NCI-H524 (cell line): ENCODE data around the gene KLK13.

ENCODE experiments used
- DNase-seq, 2 experiments: peaks; one replicate each; lab custom pipeline; 2025; lab: John Stamatoyannopoulos, UW

KLK13 gene, protein sequence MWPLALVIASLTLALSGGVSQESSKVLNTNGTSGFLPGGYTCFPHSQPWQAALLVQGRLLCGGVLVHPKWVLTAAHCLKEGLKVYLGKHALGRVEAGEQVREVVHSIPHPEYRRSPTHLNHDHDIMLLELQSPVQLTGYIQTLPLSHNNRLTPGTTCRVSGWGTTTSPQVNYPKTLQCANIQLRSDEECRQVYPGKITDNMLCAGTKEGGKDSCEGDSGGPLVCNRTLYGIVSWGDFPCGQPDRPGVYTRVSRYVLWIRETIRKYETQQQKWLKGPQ

DNA sequence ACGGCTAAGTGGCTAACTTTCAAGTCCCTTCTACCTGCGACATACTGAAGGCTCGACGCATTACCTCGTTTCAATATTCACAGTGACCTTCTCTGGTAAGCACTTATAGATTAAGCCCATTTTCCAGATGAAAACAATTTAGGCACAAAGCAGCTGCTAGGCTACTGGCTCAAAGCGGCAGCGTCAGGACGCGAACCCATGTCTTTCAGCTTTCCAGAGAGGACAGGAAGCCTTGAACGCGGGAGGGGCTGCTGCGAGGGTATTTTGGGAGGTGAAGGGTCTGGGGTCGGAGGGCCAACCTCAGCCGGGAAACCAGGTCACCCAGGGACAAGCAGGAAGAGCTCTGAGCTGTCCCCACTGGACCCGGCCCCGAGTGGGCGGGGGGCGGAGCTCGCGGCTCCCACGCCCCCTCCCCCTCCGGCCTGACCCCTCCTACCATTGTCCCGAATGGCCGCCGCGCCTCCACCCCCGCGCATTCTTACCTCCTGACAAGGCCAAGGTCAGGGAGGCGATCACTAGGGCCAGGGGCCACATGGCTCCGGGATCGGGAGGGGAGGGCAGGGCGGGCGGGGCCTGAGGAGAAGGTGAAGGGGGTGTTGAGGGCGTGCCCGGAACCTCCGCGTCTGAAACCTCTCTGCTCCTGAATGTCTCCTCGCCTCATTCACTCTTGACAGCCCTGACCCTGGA is at the start of gene KLK13:
TSS of gene KLK13 (minus strand) at position 559 of the 687 bp plus-strand sequence. CDS start at position 534, 25 bp downstream.
- DNase-seq = no peak

DNA sequence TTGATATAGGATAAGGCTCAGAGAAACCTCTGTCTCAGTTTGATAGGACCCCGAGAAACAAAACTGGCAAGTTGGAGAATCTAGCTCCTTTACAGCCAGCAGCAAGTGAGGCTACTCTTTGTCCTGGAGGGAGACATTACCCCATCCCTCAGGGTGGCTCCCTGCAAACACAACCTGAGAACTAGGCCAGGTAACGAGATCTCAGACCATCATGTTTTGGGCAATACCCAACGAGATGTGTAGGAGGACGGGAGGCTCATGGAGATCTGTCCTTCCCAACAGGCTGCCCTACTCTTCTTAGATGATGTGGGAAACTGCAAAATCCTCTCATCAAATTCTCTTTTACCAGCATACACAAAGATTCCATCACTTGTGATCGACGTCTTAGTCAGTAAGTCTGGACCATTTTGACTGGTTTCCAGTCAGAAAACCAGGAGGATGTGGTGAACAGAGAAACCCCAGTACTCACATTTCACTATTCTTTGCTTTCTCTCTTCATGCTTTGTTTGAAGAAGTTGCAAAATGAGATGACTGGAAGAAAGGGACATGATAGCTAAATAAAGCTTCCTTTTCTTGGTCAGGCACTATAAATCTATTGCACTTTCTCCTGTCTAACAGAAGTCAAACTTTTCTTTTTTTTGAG is 49.3 kb upstream of the KLK13 start:
- no peak for DNase-seq

DNA sequence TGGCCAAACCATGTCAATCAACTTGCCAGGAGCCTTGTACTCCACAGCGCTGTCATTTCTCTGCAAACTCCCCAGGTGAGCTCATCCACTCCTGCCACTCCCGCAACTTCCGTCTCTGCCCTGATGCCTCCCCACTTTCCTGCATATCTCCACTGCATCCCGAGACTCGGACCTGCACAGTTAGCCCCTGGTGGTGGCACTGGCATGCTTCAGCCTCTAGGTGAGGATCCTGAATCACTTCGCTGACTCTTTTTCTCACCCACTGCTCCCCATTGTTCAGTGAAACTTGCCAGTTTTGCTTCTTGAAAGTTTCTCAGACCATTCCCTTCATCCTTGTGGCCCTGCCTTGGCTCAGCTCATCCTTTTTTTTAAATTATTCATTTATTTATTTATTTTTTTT is 46.7 kb upstream of the KLK13 start:
- DNase-seq = no peak

DNA sequence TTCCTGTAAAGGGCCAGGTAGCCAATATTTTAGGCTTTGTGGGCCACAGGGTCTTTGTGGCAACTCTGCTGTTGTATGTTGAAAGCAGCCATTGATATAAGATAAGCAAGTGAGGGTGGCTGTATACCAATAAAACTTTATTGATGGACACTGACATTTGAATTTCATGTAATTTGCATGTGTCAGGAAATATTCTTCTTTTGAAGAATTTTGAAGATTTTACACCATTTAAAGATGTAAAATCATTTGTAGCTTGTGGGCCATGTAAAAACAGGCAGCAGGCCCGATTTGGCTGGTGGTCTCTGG is 45.7 kb upstream of the KLK13 start:
- DNase-seq = no peak

DNA sequence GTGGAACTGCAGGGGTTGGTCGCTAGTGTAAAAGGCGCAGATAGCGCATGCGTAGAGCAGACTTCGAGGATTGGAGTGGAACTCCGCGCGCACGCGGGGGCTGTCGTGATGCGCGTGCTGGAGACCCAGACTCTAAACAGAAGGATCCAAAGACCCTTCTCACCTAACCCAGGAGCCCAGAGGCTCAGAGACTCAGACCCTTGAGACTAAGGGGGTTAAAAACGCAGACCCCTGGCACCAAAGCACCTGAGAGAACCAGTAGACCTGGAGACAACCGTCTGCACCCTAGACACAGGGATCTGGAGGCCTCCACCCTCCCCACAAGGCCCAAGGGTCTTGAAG is 43.9 kb upstream of the KLK13 start:
- no peak for DNase-seq

DNA sequence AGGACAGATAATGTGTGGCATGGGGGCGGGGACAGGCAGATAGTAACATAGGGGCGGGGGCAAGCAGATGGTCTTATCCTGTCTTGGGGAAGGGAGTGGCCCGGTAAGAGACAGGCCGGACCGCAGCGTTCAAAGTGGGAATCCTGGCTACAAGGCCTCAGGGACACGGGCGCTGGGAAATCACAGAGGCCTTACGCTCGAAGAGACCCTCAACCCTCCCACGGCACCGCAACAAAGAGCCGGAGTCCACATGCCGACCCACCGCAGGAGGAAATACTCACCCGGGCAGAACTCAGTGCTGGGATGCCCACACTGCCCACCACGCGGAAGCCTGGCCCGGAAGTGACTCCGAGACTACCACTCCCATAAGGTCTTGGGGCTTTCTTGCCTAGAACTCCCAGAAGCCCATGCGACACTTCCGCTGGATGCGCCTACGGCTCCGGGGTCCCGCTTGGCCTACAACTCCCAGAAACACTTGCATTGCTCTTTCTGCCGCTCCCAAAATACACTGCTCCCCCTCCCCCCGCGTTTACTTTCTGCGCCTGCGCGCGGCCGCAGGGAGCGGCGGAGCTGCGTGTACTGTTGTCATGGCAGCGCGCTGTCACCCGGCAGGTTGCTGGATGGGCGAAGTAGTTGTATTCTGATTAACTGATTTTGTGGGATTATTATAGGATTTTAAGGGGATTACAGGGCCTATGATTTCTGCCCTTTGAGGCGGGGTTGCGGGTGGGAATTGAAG is 43.3 kb upstream of the KLK13 start, which contains the start of gene CTU1:
TSS of gene CTU1 (minus strand) at position 344 of the 739 bp plus-strand sequence. CDS start 3,840 bp downstream, outside the sequence.
- peak; percentile 99 to 100 for DNase-seq

DNA sequence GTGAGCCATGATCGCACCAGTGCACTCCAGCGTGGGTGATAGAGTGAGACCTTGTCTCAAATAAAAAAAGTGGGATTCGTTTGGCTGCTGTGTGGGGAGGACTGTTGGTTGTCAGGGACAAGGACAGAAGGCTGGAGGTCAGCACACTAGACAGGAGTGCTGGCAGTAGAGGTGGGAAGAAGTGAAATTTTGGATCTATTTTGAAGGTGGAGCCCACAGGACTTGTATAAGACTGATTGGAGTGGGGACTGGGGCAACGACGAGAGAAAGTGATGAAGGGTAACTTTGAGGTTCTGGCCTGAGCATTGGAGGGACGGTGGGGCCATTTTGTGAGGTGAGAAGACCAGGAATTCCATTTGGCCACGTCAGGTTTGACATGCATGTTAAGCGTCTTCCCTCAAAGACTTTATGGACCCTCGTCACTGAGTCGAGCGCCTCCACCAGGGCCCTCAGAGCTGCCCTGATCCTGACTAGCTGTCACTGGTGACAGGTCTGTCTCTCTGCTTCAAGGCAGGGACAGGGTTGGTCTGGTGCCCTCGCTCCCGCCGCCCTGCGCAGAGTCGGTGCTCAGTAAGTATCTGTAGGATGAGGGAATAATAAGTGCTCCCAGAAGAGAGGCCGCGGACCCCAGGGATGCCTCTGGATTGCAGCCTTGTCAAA is 42.6 kb upstream of the KLK13 start:
- no peak for DNase-seq

DNA sequence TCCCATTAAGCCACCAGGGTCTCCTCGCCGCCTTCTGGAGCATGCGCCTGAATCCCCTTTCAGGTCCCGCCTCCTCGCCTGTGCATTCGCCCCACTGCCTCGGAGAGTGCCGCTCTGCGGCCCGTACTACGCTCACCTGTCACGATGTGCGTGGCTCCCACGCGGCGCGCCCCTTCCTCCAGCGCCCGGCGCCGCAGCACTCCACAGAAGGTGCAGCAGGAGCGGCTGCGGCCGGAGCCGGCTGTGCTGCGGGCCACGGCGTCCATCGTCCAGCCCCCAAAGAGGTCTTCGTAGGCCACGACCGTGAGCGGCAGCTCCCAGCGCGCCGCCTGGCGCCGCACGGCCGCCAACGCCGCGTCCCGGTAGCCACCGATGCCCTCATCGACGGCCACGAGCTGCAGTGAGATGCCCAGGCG is 39.0 kb upstream of the KLK13 start:
- DNase-seq = no peak

DNA sequence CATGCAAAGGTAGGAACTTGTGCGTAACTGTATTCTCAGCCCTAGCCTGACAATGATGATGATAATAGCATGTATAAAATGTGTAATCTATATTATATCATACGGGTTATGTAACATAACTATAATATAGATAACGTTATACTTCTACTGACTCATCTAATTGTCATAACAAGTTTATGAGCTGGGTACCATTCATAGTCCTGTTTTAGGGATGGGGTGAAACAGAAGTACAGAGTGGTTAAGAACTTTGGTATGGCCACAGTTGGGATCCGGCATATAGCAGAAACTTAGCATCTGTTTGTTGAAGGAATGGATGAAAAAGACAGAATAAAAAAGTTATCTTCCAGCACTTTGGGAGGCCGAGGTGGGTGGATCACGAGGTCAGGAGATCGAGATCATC is 38.1 kb upstream of the KLK13 start:
- DNase-seq = no peak

DNA sequence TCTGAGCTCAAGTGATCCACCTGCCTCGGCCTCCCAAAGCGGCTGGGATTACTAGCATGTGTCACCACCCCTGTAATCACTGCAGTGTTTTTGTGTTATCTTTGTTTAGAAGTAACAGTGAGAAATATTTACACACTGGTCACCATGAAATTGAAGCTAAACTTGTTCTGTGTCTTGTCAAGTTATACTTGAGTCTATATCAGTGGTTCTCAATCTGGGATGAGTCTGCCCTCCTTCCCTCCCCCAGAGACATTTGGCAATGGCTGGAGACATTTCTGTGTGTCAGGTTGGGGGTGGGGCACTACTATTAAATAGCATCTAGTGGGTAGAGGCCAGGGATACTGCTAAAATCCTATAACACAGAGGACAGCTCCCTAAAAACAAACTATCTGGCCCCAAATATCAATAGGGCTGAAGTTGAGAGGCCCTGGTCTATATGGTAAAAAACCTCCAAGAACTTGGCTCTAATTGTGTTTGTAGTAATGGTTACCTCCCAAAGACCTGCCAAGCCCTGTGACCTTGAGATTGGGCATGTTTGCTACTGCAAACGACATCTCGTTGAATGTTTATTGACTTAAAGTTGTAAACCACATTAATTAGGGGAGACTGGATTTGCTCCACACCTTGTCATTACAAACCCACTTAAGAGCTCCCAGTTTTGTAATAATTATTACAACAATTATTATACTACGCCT is 36.4 kb upstream of the KLK13 start:
- DNase-seq = no peak

DNA sequence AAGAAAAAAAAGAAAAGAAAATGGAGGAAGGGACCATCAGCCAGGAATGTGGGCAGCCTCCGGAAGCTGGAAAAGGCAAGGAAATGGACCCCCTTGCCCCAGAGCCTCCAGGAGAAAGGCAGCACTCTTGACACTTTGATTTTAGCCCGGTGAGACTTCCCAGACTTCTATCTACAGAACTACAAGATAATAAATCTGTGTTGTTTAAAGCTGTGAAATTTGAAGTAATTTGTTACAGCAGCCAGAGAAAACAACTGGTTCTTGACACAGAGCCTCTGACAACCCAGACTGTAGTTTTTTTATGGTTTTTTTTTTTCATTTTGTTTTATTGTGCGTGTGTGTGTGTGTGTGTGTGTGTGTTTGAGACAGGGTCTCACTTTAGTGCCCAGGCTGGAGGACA is 35.7 kb upstream of the KLK13 start:
- no peak for DNase-seq

DNA sequence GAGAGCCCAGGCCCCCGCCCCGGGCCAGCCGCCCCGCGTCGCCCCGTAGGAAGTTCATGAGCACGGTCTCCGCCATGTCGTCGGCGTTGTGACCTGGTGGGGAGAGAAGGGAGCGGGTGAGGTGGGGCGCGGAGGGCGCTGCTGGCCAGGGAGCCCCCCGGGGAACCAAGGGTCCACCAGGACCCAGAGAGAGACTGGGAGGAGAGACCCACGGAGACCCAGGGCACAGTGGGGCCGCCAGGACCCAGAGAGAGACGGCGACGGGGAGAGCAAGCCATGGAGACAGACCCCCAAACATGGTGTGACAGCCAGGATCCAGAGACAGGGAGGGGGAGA is 34.1 kb upstream of the KLK13 start:
- DNase-seq = no peak

DNA sequence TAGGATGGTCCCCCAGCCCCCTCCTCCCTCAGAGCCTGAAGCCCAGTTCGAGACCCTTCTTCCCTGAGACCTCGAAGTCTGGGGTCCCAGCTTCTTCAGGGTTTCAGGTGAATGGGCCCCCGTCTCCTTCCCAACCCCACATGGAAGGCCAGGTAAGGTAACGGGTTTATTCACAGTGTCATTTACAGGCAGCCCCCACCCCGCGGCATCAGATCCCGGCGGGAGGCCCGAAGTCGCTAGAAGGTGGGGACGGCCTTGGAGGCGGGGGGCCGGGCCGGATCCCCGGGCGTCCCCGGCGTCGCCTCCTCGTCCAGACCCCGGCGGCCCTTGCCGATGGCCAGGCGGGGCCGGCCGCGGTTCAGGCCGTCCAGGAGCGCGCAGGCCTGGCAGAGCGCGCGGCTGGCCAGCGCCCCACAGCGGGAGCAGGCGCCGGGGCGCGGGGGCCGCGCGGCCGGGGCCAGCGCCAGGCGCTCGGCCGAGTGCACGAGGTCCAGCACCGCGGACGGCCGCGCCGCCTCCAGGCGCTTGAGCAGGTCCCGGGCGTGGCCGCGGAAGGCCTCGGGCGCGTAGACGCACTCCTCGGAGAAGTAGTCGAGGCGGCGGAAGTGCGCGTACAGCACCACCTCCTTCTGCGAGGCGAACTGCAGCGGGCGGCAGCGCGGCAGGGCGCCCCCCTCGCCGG is 33.6 kb upstream of the KLK13 start:
- no peak for DNase-seq

DNA sequence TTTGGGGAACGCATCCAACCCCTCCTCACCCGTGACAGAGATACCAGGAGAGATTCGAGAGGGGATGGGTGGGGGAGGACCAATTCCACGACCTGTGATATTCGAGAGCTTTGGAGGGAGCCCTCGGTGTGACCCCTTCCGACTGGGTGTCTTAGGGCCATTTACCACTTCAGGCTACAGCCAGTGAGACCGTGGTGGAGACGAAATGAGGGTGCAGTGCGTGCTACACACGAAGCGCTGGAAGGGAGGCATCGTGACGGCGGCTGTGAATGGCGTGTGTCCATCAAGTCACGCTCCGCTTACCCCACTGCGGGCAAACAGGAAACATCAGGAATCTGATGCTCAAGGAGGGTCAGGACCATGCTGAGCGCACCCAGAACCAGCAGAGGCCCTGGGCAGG is 32.9 kb upstream of the KLK13 start:
- DNase-seq = no peak

DNA sequence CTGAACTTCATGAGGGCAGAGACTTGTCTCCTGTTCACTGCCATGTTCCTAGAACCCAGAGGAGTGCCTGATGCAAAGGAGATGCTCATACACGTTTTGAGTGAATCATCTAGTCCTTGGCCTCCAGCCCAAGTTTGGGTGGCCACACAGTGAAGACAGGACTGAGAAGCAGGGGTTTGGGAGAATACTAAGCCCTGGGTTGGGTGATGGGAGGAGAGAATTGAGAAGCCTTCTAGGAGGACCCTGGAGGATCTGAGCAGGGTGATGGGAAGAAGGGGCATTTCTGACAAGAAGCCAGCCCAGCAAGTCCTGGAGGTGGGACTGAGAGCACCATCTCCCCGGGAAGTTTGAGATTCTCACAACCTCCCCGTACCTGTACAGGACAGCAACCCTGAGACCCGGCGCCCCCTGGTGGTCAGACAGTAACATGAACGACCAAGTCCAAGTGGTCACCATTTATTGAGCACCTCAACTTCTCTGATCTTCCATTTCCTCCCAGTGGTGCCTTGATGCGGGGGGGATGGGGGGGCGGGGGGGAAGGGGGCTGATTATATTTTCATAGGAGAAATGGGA is 32.4 kb upstream of the KLK13 start:
- peak in 1 of 2 experiments; percentile 27 for DNase-seq

DNA sequence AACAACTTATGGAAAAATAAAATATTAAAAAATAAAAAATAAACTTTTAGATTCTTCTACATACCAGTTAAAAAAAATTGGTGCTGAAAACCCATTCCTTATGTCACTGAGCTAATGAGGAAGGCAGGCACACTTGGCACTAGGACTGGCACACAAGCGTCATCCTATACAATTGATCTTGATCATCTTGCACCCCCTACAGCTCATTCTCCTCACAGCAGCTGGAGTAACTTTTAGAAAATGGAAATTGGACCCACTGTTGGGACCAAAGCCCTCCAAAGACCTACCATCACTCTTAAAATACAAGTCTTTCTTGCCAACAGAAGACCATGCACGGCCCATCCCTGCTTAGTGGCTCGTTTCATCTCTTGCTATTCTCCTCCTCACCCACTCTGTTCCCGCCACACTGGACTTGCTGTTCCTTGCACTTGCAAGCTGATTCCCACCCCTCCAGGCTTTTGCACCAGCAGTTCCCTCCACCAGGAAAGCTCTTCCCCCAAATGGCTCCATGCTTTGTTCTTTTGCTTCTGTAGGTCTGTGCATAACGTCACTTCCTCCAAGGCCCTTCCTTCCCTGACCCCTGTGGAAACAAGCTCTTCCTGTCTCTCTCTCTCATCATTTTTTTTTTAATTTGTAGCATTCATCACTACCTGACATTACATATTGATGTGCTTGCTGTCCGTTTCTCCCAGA is 31.7 kb upstream of the KLK13 start:
- no peak for DNase-seq

DNA sequence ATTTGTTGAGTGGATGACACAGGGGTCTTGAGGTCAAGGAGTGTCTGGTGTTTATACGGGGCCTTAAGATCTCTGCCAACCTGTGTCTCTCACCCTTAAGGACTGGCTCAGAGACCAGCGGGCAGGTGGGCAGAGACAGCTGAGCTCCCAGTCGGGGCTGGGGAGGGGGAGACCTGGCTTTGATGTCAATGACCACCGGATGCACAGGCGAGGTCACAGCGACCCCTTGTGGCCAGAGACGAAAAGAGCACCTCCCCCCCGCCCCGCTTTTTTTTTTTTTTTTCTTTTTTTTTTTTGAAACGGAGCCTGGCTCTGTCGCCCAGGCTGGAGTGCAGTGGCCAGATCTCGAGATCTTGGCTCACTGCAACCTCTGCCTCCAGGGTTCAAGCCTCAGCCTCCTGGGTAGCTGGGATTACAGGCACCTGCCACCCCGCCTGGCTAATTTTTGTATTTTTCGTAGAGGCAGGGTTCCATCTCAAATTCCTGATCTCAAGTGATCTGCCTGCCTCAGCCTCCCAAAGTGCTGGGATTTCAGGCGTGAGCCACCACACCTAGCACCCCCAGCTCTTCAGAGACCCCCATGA is 29.9 kb upstream of the KLK13 start:
- peak in 1 of 2 experiments; percentile 31 for DNase-seq

DNA sequence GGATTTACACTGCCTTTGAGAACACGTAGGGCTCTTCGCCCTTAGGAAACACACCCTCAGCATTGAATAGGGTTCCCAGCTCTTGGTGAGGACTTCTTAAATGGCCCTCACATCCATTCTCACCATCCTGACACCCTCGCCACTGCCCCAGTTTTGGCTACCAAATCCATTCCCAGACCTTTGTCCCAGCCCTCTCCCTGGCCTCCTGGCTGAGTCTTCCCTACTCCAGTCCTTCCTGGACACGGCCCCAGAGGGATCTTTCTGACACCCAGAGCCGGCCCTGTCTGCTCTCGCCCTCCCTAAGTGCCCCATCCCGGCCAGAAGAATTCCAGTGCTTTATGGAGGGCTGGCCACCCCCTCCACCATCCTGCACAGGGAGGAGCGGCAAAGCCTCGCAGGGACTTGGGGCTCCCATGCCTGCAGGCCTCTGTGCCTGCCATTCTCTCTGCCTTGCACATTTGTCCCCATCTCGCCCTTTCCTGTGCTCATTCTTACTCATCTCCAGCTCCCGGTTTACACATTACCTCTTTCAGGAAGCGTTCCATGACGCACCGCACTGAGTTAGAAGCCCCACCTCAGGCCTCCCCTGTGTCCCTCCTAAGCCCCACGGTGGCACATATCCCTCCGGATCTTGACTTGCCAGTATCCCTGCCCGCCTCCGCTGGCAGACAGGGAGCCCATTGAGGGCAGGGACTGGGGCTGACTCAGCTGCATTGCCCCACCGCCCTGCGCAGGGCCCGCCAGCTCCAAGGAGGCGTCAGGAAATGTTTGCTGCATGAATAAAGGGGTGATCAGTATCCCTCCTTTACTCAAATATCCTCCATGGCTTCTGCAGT is 28.8 kb upstream of the KLK13 start:
- no peak for DNase-seq

DNA sequence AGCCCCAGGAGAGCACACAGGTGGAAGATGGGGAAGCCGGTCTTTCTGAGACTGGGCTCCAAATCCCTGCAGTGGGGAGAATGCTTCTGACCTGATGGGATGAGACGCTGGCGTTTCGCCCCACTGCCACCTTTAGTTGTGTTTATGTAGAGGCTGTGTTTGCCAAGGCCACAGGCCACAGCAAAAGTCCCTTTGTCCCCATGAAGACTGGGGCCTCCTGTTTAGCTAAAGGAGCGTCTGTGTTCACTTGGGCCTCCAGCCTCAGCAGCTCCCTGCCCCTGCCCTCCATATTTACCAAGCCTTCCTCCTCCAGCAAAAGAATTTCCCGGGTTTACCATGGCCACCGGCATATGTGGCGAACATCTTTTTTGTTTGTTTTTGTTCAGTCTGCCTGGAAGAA is 28.2 kb upstream of the KLK13 start:
- no peak for DNase-seq
